Smooth muscle cell (in vitro differentiated cells): ENCODE data around the gene CABLES1. TPM values are rescaled to one million over a fixed set of nuclear protein-coding genes. Genes with fewer than 3 reads are reported as not detected.

ENCODE experiments used
- DNase-seq: peaks from one replicate; lab custom pipeline; 2025; ENCODE audit not compliant: unreplicated experiment; lab: John Stamatoyannopoulos, UW
- H2AFZ ChIP-seq: fragments of 200-600 bp; sonication (generic); 2 replicates; pipeline ENCODE4 v1.6.0; 2016; ENCODE audit warnings: antibody characterized with exemption, low read depth, mild to moderate bottlenecking
- H3F3A ChIP-seq: fragments of 200-600 bp; sonication (generic); 2 replicates; pipeline ENCODE4 v1.6.0; 2017; ENCODE audit warnings: antibody characterized with exemption, low read depth
- H3K27ac ChIP-seq: fragments of 200-600 bp; sonication (generic); 2 replicates; pipeline ENCODE4 v1.5.1; 2016; ENCODE audit warnings: low read depth, mild to moderate bottlenecking
- H3K27me3 ChIP-seq: fragments of 200-600 bp; sonication (generic); 2 replicates; pipeline ENCODE4 v1.6.1; 2016; ENCODE audit warnings: low read depth, mild to moderate bottlenecking
- H3K36me3 ChIP-seq: fragments of 200-600 bp; sonication (generic); 2 replicates; pipeline ENCODE4 v1.5.1; 2016; ENCODE audit warnings: low read depth
- H3K4me1 ChIP-seq: fragments of 200-600 bp; sonication (generic); 2 replicates; pipeline ENCODE4 v1.5.1; 2016; ENCODE audit warnings: low read depth
- H3K4me2 ChIP-seq: fragments of 200-600 bp; sonication (generic); 2 replicates; pipeline ENCODE4 v1.6.0; 2016; ENCODE audit warnings: mild to moderate bottlenecking
- H3K4me3 ChIP-seq: fragments of 200-600 bp; sonication (generic); 2 replicates; pipeline ENCODE4 v1.5.1; 2016; ENCODE audit warnings: mild to moderate bottlenecking
- H3K79me2 ChIP-seq: fragments of 200-600 bp; sonication (generic); 2 replicates; pipeline ENCODE4 v1.6.0; 2016; ENCODE audit warnings: low read depth, mild to moderate bottlenecking
- H3K9ac ChIP-seq: fragments of 200-600 bp; sonication (generic); 2 replicates; pipeline ENCODE4 v1.6.0; 2016; ENCODE audit warnings: low read depth
- H3K9me3 ChIP-seq: fragments of 200-600 bp; sonication (generic); replicated peaks from 2 replicates; pipeline ENCODE4 v1.5.1; 2016; ENCODE audit warnings: low read depth
- H4K20me1 ChIP-seq: fragments of 200-600 bp; sonication (generic); 2 replicates; pipeline ENCODE4 v1.6.0; 2016; ENCODE audit warnings: low read depth
- CTCF ChIP-seq: fragments of 200-600 bp; sonication (generic); IDR thresholded peaks from 2 replicates; pipeline ENCODE4 v1.5.1; 2017; ENCODE audit warnings: borderline replicate concordance, mild to moderate bottlenecking, antibody characterized with exemption; ENCODE audit not compliant: insufficient read depth, poor library complexity, severe bottlenecking
- WGBS: methylation state at CpG from one replicate; pipeline ENCODE4 v1.1.7; 2016; ENCODE audit warnings: low lambda C conversion rate; 5-methylcytosine and 5-hydroxymethylcytosine counted together
- polyA plus RNA-seq: library from polyadenylated mRNA; unstranded; fragments of >200 nt; fragmentation: Nextera tagmentation; extraction: Ambion mirVana; gene quantifications from 2 replicates; pipeline ENCODE4 v1.2.1, GENCODE V29; 2016
- total RNA-seq: library from RNA; depleted of rRNA; stranded (reverse); fragments of >200 nt; gene quantifications from 2 replicates; pipeline ENCODE4 v1.2.3, GENCODE V29; 2014

CABLES1 gene
- total and polyA plus RNA-seq, 2 experiments from 2014 or later = 1.2 to 2.4 TPM

GRCh38 chr18:23273443-23273966 lies 138.2 kb downstream of the CABLES1 start:
- H3K4me1 ChIP-seq = no peaks in the 10 kb centered on the region
- H4K20me1 ChIP-seq = no peaks in the 10 kb centered on the region
- no peaks in the 10 kb centered on the region for H3K79me2 ChIP-seq
- no peak for DNase-seq
- H3K27me3 ChIP-seq = no peaks in the 10 kb centered on the region
- no peak overlapping the region for H2AFZ ChIP-seq
- H3K27ac ChIP-seq = no peak overlapping the region
- no peaks in the 10 kb centered on the region for H3F3A ChIP-seq
- H3K36me3 ChIP-seq = no peaks in the 10 kb centered on the region
- no peak overlapping the region for H3K9ac ChIP-seq
- no peaks in the 10 kb centered on the region for H3K9me3 ChIP-seq
- no peak for TF ChIP-seq CTCF
- no peak overlapping the region for H3K4me3 ChIP-seq
- WGBS = 79% methylated on average over 10 of the region's 10 CpGs
- H3K4me2 ChIP-seq = no peak overlapping the region

- no peak for TF ChIP-seq CTCF
- H2AFZ ChIP-seq = no peak overlapping the region
- H3K27ac ChIP-seq = no peak overlapping the region
- no peak overlapping the region for H3K4me3 ChIP-seq
- H3K36me3 ChIP-seq = no peaks in the 10 kb centered on the region
- H3K4me2 ChIP-seq = no peak overlapping the region
- H3K27me3 ChIP-seq = no peaks in the 10 kb centered on the region
- H4K20me1 ChIP-seq = no peaks in the 10 kb centered on the region
- DNase-seq = no peak
- H3F3A ChIP-seq = no peaks in the 10 kb centered on the region
- 89% methylated on average over 15 of the region's 17 CpGs for WGBS
- H3K79me2 ChIP-seq = no peaks in the 10 kb centered on the region
- H3K4me1 ChIP-seq = no peaks in the 10 kb centered on the region
- H3K9me3 ChIP-seq = no peaks in the 10 kb centered on the region
- H3K9ac ChIP-seq = no peak overlapping the region
Observed at GRCh38 chr18:23274638-23275482, 139.6 kb downstream of the CABLES1 start.

- Histone ChIP-seq H3K79me2 (no peaks in the 10 kb centered on the region), H3K4me2 (no peak overlapping the region), H3K9ac (no peak overlapping the region), H4K20me1 (no peaks in the 10 kb centered on the region), H3F3A (no peaks in the 10 kb centered on the region), H3K36me3 (no peaks in the 10 kb centered on the region), H3K27ac (no peak overlapping the region), H3K9me3 (no peaks in the 10 kb centered on the region), H3K27me3 (no peaks in the 10 kb centered on the region), H2AFZ (no peak overlapping the region), H3K4me3 (no peak overlapping the region), H3K4me1 (peaks cover under 1% of the 10 kb centered on the region)
- no peak for DNase-seq
- TF ChIP-seq CTCF = no peak
- 100% methylated on average over 5 of the region's 5 CpGs for WGBS
Observed at GRCh38 chr18:23276451-23276850, 141.2 kb downstream of the CABLES1 start.

- no peak for DNase-seq
- Histone ChIP-seq H3F3A (no peaks in the 10 kb centered on the region), H4K20me1 (no peaks in the 10 kb centered on the region), H3K9me3 (no peaks in the 10 kb centered on the region), H3K4me1 (peaks cover 7% of the 10 kb centered on the region), H3K27ac (no peak overlapping the region), H3K79me2 (no peaks in the 10 kb centered on the region), H2AFZ (no peak overlapping the region), H3K4me3 (no peak overlapping the region), H3K9ac (no peak overlapping the region), H3K4me2 (no peak overlapping the region), H3K36me3 (no peaks in the 10 kb centered on the region), H3K27me3 (no peaks in the 10 kb centered on the region)
- no peak for TF ChIP-seq CTCF
Observed at GRCh38 chr18:23277399-23277798, 142.1 kb downstream of the CABLES1 start.
